K562 (cell line): ENCODE data around the gene ARL16. TPM values are rescaled to one million over a fixed set of nuclear protein-coding genes. Genes with fewer than 3 reads are reported as not detected.

ENCODE experiments used
- ATF7 ChIP-seq: fragments of 450-650 bp; IDR thresholded peaks from 2 replicates; pipeline ENCODE4 v1.7.1; 2014; ENCODE audit warnings: mild to moderate bottlenecking, moderate library complexity
- CBX2 ChIP-seq: fragments of 200-600 bp; sonication (generic); IDR thresholded peaks from one replicate; pipeline ENCODE4 v1.6.1; 2012; ENCODE audit warnings: mild to moderate bottlenecking, low read length, inconsistent platforms; ENCODE audit not compliant: insufficient read depth, poor library complexity, severe bottlenecking
- FOXJ3 ChIP-seq: sonication (generic); formaldehyde crosslinking; IDR thresholded peaks from 2 replicates; pipeline ENCODE4 v1.4.0; 2020; ENCODE audit warnings: mild to moderate bottlenecking, missing genetic modification reagents
- HCFC1 ChIP-seq: IDR thresholded peaks from 2 replicates; pipeline ENCODE4 v1.6.1; 2012; ENCODE audit warnings: low read depth, low read length, improper control_type of control experiment
- HMG20B ChIP-seq: fragments of 250-450 bp; sonication (Bioruptor Pico); IDR thresholded peaks from 2 replicates; pipeline ENCODE4 v1.5.0; 2021; ENCODE audit warnings: mild to moderate bottlenecking
- JUN ChIP-seq, 2 experiments: sonication (generic) in 1 of 2; formaldehyde crosslinking in 1 of 2; IDR thresholded peaks; 2 replicates each; pipeline versions ENCODE4 v1.6.1 to v1.8.0; 2012 to 2022; ENCODE audit warnings: borderline replicate concordance in 2 of 2, mild to moderate bottlenecking in 2 of 2, improper control_type of control experiment in 1 of 2, low read depth in 1 of 2, low read length in 1 of 2, missing genetic modification reagents in 1 of 2
- LEF1 ChIP-seq: fragments of 450-650 bp; IDR thresholded peaks from 2 replicates; pipeline ENCODE4 v1.6.1; 2016; ENCODE audit warnings: mild to moderate bottlenecking
- MXI1 ChIP-seq: IDR thresholded peaks from 2 replicates; pipeline ENCODE4 v1.6.1; 2011; ENCODE audit warnings: low read depth, mild to moderate bottlenecking, improper control_type of control experiment, low read length
- NR2F6 ChIP-seq: fragments of 450-650 bp; formaldehyde crosslinking; IDR thresholded peaks from 2 replicates; pipeline ENCODE4 v1.4.0; 2020; ENCODE audit warnings: mild to moderate bottlenecking
- PML ChIP-seq: IDR thresholded peaks from 2 replicates; pipeline ENCODE4 v1.6.1; 2012; ENCODE audit warnings: low read length, inconsistent platforms
- POLR2AphosphoS2 ChIP-seq: IDR thresholded peaks from 2 replicates; pipeline ENCODE4 v1.6.1; 2012; ENCODE audit warnings: low read length, improper control_type of control experiment
- PTTG1 ChIP-seq: fragments of 450-650 bp; IDR thresholded peaks from 2 replicates; pipeline ENCODE4 v1.6.1; 2016; ENCODE audit warnings: low read depth, mild to moderate bottlenecking, missing genetic modification characterization, missing compliant biosample characterization
- TCFL5 ChIP-seq: fragments of 250-450 bp; sonication (Bioruptor Pico); conservative IDR thresholded peaks from 2 replicates; pipeline ENCODE4 v1.6.1; 2021; ENCODE audit warnings: mild to moderate bottlenecking, moderate library complexity, matching md5 sums
- TGIF2 ChIP-seq: sonication (generic); formaldehyde crosslinking; IDR thresholded peaks from 2 replicates; pipeline ENCODE4 v1.8.1; 2022; ENCODE audit warnings: mild to moderate bottlenecking, missing genetic modification reagents, moderate library complexity
- YY1 ChIP-seq, 3 experiments: IDR thresholded peaks; 2 replicates each; pipeline ENCODE4 v1.6.1; 2011; ENCODE audit warnings: low read length in 2 of 3, mild to moderate bottlenecking in 2 of 3, moderate library complexity in 2 of 3, borderline replicate concordance in 1 of 3, control low read depth in 1 of 3, low read depth in 1 of 3; ENCODE audit not compliant: insufficient read depth in 3 of 3, insufficient replicate concordance in 2 of 3, control insufficient read depth in 1 of 3, insufficient read length in 1 of 3; ENCODE audit errors: extremely low read depth in 1 of 3
- ZFPM2 ChIP-seq: fragments of 250-450 bp; sonication (Bioruptor Pico); IDR thresholded peaks from 2 replicates; pipeline ENCODE4 v1.5.1; 2022; ENCODE audit warnings: mild to moderate bottlenecking
- ZKSCAN3 ChIP-seq: fragments of 250-450 bp; sonication (Bioruptor Pico); IDR thresholded peaks from 2 replicates; pipeline ENCODE4 v1.4.0; 2020
- ZNF699 ChIP-seq: fragments of 250-450 bp; sonication (Bioruptor Pico); IDR thresholded peaks from 2 replicates; pipeline ENCODE4 v1.8.0; 2021; ENCODE audit warnings: mild to moderate bottlenecking, moderate library complexity; ENCODE audit not compliant: insufficient replicate concordance
- ZNF77 ChIP-seq: fragments of 250-450 bp; sonication (Bioruptor Pico); IDR thresholded peaks from 2 replicates; pipeline ENCODE4 v1.5.0; 2020
- ZZZ3 ChIP-seq: fragments of 450-650 bp; IDR thresholded peaks from 2 replicates; pipeline ENCODE4 v1.6.1; 2016; ENCODE audit warnings: antibody characterized with exemption, mild to moderate bottlenecking, moderate library complexity
- polyA plus RNA-seq, 8 experiments: library from polyadenylated mRNA; depleted of rRNA in 4 of 8; stranded (reverse) in 5 of 8; unstranded in 3 of 8; fragments of >200 nt; fragmentation: Nextera tagmentation in 2 of 8; fragmentation: Illumina TruSeq in 1 of 8; extraction: Ambion mirVana in 2 of 8; extraction: Trizol in 1 of 8; gene quantifications; 2 replicates each; pipeline versions ENCODE4 v1.2.1 to v1.2.3, GENCODE V29; 2011 to 2014; ENCODE audit warnings: inconsistent platforms in 1 of 8, missing spikeins in 1 of 8
- total RNA-seq, 7 experiments: library from RNA; depleted of rRNA in 6 of 7; stranded (reverse); fragments of >200 nt in 6 of 7; fragmentation: Illumina TruSeq in 2 of 7; extraction: Trizol in 2 of 7; gene quantifications; 2 replicates each; pipeline versions ENCODE4 v1.2.1 to v1.2.3, GENCODE V29; 2011 to 2021; ENCODE audit warnings: low replicate concordance in 1 of 7
- TF ChIP-seq, protein P1 (sequence below): fragments of 250-450 bp; sonication (Bioruptor Pico); IDR thresholded peaks from 2 replicates; pipeline ENCODE4 v1.9.0; 2021; ENCODE audit warnings: mild to moderate bottlenecking
- TF ChIP-seq, protein P2 (sequence below): IDR thresholded peaks from 2 replicates; pipeline ENCODE4 v1.6.1; 2014; ENCODE audit warnings: antibody characterized with exemption
- TF ChIP-seq, protein P3 (sequence below): fragments of 450-650 bp; IDR thresholded peaks from 2 replicates; pipeline ENCODE4 v1.6.1; 2017; ENCODE audit warnings: antibody characterized with exemption, mild to moderate bottlenecking

ARL16 gene
- total and polyA plus RNA-seq, 9 of the 15 experiments (the other 6 are each of a cell fraction or from before 2014, with no cell fraction given): 5.4 to 32.4 (median 22.6) TPM

GRCh38 chr17:81665205-81666091, 18.1 kb downstream of the ARL16 start (continued):
- TF ChIP-seq ZFPM2 (no peak), FOXJ3 (CRISPR knock-in tag) (no peak), MXI1 (no peak), PTTG1 (tag) (peak; percentile 68), LEF1 (no peak), ZZZ3 (no peak), ZNF77 (no peak), HCFC1 (no peak), TCFL5 (CRISPR knock-in tag) (no peak; the same call in 1 of the 2 replicates), ZNF699 (CRISPR knock-in tag) (no peak), HMG20B (no peak), NR2F6 (CRISPR knock-in tag) (no peak), ZKSCAN3 (no peak), PML (no peak; the same call in 1 of the 2 replicates), JUN (IDR thresholded peaks at IDR 0.05; ENCODE audit: borderline replicate concordance, low read depth, low read length) (0 out of 2 replicates have a peak, but pooled peaks have one; percentile 29), JUN (CRISPR knock-in tag; IDR thresholded peaks at IDR 0.05; ENCODE audit: borderline replicate concordance) (no peak), YY1 (IDR thresholded peaks at IDR 0.05; ENCODE audit: borderline replicate concordance in 1 of 3, control insufficient read depth in 1 of 3, extremely low read depth in 1 of 3, insufficient read depth in 3 of 3, insufficient read length in 1 of 3, insufficient replicate concordance in 2 of 3, low read depth in 1 of 3, low read length in 2 of 3) (peak; percentile 75 to 95 (median 85)), TGIF2 (CRISPR knock-in tag) (no peak), ATF7 (no peak), POLR2AphosphoS2 (peak; percentile 71; the same call in 1 of the 2 replicates), CBX2 (no peak)
- TF ChIP-seq, protein P1, sequence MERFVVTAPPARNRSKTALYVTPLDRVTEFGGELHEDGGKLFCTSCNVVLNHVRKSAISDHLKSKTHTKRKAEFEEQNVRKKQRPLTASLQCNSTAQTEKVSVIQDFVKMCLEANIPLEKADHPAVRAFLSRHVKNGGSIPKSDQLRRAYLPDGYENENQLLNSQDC (CRISPR knock-in tag): no peak
- TF ChIP-seq, protein P2, sequence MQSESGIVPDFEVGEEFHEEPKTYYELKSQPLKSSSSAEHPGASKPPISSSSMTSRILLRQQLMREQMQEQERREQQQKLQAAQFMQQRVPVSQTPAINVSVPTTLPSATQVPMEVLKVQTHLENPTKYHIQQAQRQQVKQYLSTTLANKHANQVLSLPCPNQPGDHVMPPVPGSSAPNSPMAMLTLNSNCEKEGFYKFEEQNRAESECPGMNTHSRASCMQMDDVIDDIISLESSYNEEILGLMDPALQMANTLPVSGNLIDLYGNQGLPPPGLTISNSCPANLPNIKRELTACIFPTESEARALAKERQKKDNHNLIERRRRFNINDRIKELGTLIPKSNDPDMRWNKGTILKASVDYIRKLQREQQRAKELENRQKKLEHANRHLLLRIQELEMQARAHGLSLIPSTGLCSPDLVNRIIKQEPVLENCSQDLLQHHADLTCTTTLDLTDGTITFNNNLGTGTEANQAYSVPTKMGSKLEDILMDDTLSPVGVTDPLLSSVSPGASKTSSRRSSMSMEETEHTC: no peak
- TF ChIP-seq, protein P3, sequence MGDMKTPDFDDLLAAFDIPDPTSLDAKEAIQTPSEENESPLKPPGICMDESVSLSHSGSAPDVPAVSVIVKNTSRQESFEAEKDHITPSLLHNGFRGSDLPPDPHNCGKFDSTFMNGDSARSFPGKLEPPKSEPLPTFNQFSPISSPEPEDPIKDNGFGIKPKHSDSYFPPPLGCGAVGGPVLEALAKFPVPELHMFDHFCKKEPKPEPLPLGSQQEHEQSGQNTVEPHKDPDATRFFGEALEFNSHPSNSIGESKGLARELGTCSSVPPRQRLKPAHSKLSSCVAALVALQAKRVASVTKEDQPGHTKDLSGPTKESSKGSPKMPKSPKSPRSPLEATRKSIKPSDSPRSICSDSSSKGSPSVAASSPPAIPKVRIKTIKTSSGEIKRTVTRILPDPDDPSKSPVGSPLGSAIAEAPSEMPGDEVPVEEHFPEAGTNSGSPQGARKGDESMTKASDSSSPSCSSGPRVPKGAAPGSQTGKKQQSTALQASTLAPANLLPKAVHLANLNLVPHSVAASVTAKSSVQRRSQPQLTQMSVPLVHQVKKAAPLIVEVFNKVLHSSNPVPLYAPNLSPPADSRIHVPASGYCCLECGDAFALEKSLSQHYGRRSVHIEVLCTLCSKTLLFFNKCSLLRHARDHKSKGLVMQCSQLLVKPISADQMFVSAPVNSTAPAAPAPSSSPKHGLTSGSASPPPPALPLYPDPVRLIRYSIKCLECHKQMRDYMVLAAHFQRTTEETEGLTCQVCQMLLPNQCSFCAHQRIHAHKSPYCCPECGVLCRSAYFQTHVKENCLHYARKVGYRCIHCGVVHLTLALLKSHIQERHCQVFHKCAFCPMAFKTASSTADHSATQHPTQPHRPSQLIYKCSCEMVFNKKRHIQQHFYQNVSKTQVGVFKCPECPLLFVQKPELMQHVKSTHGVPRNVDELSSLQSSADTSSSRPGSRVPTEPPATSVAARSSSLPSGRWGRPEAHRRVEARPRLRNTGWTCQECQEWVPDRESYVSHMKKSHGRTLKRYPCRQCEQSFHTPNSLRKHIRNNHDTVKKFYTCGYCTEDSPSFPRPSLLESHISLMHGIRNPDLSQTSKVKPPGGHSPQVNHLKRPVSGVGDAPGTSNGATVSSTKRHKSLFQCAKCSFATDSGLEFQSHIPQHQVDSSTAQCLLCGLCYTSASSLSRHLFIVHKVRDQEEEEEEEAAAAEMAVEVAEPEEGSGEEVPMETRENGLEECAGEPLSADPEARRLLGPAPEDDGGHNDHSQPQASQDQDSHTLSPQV: peak; percentile 100
